ENCODE data around the gene C4A. TPM values are rescaled to one million over a fixed set of nuclear protein-coding genes. Genes with fewer than 3 reads are reported as not detected.
"Not testable (repeated sequence)": the region's sequence is repeated elsewhere in the genome, so short reads cannot be mapped to it uniquely, and the experiment has no call there.

C4A gene
- total RNA-seq, result 100 to 1,000 TPM; 181 to 401 (median 227) TPM

DNA sequence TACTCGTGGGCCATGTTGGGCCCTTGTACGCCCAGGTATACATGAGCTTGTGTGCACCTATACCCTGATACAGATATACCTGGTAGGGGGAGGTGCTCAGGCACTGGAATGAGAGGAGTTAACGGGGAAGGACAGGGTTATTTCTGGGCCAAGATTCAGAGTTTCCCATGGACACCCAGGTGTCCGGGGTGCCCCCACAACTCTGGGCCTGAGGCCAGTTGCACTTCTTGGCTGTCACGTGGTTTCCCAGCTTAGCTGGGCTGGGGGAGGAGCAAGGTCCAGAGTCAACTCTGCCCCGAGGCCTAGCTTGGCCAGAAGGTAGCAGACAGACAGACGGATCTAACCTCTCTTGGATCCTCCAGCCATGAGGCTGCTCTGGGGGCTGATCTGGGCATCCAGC lies at the start of gene C4A:
C4A (plus strand) TSS at position 314 of the 400 bp plus-strand sequence; CDS start at position 365, 51 bp downstream.
- H3K4me1 ChIP-seq; intact Hi-C loops (cut with DNase I); H3K4me3 ChIP-seq (replicated peaks in 1 of 3); H3K27me3 ChIP-seq; H3K36me3 ChIP-seq; DNase-seq; H3K9me3 ChIP-seq; H3K27ac ChIP-seq: not testable (repeated sequence)
- no CpG with 5 or more reads among the region's 7 CpGs for WGBS, 2 donors

- H3K36me3 ChIP-seq; intact Hi-C loops (cut with DNase I); DNase-seq: not testable (repeated sequence)
Measured at GRCh38 chr6:31932137-31932536, 49.7 kb upstream of the C4A start.

GRCh38 chr6:31933537-31933936 lies 48.3 kb upstream of the C4A start:
- Histone ChIP-seq H3K9me3 (no peaks in the 10 kb centered on the region), H3K27ac (no peak overlapping the region), H3K27me3 (no peaks in the 10 kb centered on the region), H3K4me3 (replicated peaks in 1 of 3) (no peak overlapping the region), H3K4me1 (no peaks in the 10 kb centered on the region), H3K36me3 (no peaks in the 10 kb centered on the region)
- intact Hi-C loops (cut with DNase I), result no loop called here
- WGBS, 2 donors, result 85 to 87% methylated on average over 16 to 18 of the region's 19 CpGs
- TF ChIP-seq POLR2A (IDR thresholded peaks at IDR 0.05), result no peak
- TF ChIP-seq, protein P1, sequence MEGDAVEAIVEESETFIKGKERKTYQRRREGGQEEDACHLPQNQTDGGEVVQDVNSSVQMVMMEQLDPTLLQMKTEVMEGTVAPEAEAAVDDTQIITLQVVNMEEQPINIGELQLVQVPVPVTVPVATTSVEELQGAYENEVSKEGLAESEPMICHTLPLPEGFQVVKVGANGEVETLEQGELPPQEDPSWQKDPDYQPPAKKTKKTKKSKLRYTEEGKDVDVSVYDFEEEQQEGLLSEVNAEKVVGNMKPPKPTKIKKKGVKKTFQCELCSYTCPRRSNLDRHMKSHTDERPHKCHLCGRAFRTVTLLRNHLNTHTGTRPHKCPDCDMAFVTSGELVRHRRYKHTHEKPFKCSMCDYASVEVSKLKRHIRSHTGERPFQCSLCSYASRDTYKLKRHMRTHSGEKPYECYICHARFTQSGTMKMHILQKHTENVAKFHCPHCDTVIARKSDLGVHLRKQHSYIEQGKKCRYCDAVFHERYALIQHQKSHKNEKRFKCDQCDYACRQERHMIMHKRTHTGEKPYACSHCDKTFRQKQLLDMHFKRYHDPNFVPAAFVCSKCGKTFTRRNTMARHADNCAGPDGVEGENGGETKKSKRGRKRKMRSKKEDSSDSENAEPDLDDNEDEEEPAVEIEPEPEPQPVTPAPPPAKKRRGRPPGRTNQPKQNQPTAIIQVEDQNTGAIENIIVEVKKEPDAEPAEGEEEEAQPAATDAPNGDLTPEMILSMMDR (IDR thresholded peaks at IDR 0.05), result no peak
- DNase-seq, result no peak

More at GRCh38 chr6:31932137-31932536, 49.7 kb upstream of the C4A start:
- H3K27me3 ChIP-seq; H3K4me1 ChIP-seq; H3K9me3 ChIP-seq; H3K27ac ChIP-seq; H3K4me3 ChIP-seq (replicated peaks in 1 of 3): not testable (repeated sequence)
- 93 to 94% methylated on average over 11 to 15 of the region's 32 CpGs for WGBS, 2 donors

- TF ChIP-seq POLR2A (IDR thresholded peaks at IDR 0.05), result no peak
- TF ChIP-seq, protein P1 (IDR thresholded peaks at IDR 0.05), result no peak
- Histone ChIP-seq H3K27ac (no peak overlapping the region), H3K4me3 (replicated peaks in 1 of 3) (no peak overlapping the region), H3K4me1 (no peaks in the 10 kb centered on the region), H3K9me3 (no peaks in the 10 kb centered on the region), H3K27me3 (no peaks in the 10 kb centered on the region), H3K36me3 (no peaks in the 10 kb centered on the region)
- intact Hi-C loops (cut with DNase I), result no loop called here
- 69 to 82% methylated on average over 3 of the region's 3 CpGs for WGBS, 2 donors
- no peak for DNase-seq
Measured at GRCh38 chr6:31935021-31935420, 46.8 kb upstream of the C4A start.

DNA sequence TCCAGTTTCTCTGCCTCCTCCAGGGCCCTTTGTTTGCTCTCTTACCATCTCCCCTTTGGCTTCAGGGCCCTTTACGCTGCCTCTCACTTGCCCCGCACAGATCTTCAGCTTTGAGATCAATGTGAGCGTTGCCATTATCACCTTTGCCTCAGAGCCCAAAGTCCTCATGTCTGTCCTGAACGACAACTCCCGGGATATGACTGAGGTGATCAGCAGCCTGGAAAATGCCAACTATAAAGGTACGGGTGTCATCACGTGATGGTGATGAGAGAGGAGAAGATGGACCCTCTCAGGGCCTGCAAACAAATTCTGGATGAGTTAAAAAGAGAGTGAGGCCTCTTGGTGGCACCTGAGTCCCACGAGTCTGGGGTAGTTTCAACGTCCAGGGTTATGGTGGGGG lies 46.0 kb upstream of the C4A start:
- TF ChIP-seq, protein P1 (IDR thresholded peaks at IDR 0.05), result no peak
- TF ChIP-seq POLR2A (IDR thresholded peaks at IDR 0.05), result no peak
- Histone ChIP-seq H3K27ac (no peak overlapping the region), H3K27me3 (no peaks in the 10 kb centered on the region), H3K4me1 (no peaks in the 10 kb centered on the region), H3K4me3 (replicated peaks in 1 of 3) (no peak overlapping the region), H3K36me3 (no peaks in the 10 kb centered on the region), H3K9me3 (no peaks in the 10 kb centered on the region)
- WGBS, 2 donors, result 80 to 88% methylated on average over 9 of the region's 9 CpGs
- no peak for DNase-seq
- intact Hi-C loops (cut with DNase I), result no loop called here

DNA sequence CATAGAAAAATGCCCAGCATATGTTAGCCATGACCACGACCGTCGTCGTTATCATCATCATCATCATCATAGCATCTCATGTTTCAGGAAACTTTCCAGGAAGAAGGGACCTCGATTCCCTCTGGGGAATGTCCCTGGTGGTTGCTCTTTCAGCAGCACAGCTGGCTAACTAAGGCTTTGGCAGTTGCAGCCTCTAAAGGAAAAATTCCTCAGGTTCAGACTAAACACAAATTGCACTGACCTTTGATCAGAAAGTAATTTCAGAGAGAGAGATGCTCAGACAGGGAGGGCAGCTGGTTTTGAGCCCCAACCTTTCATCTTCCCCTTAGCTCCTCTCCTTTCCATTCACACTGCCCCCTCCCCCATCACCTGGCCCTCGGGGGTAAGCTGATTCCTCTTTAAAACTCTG lies 41.6 kb upstream of the C4A start:
- peaks cover 0 to 7% of the 10 kb centered on the region in 2 donors for H3K4me1 ChIP-seq
- H3K36me3 ChIP-seq, result no peaks in the 10 kb centered on the region
- 28 to 32% methylated on average over 6 of the region's 6 CpGs for WGBS, 2 donors
- H3K27me3 ChIP-seq, result no peaks in the 10 kb centered on the region
- no peak overlapping the region for H3K27ac ChIP-seq
- TF ChIP-seq POLR2A (IDR thresholded peaks at IDR 0.05), result no peak
- TF ChIP-seq, protein P1 (IDR thresholded peaks at IDR 0.05), result no peak
- no peak overlapping the region for H3K4me3 ChIP-seq (replicated peaks in 1 of 3)
- intact Hi-C loops (cut with DNase I), result no loop called here
- no peak for DNase-seq
- H3K9me3 ChIP-seq, result no peaks in the 10 kb centered on the region
